MCF 10A (cell line): ENCODE results near the gene MOB3B. TPM values are rescaled to one million over a fixed set of nuclear protein-coding genes. Genes with fewer than 3 reads are reported as not detected.

Experiments used
- Bru-seq: library from RNA; stranded (reverse); fragments of 400-500 nt; gene quantifications from one replicate; lab custom pipeline; 2021; lab: Mats Ljungman, UMichigan
- BruChase-seq, 2 experiments: library from RNA; stranded (reverse); fragments of 400-500 nt; gene quantifications; one replicate each; lab custom pipeline; 2021; lab: Mats Ljungman, UMichigan
- BruUV-seq: library from RNA; stranded (reverse); fragments of 400-500 nt; replicated peaks from 2 replicates; lab custom pipeline; 2021; lab: Mats Ljungman, UMichigan
- CTCF ChIA-PET: fragments of 300-600 bp; sonication (Branson Sonifier 250); formaldehyde crosslinking; extraction: SDS; loops from one replicate; lab custom pipeline; 2021; ENCODE audit warnings: antibody characterized with exemption, inconsistent platforms; lab: Yijun Ruan, JAX
- POLR2A ChIA-PET: fragments of 300-600, 350-650 bp; sonication (Branson Sonifier 250); formaldehyde crosslinking; extraction: SDS; loops from one replicate; lab custom pipeline; 2020; ENCODE audit warnings: antibody characterized with exemption, inconsistent platforms; lab: Yijun Ruan, JAX
- DNase-seq: peaks from one replicate; pipeline ENCODE4 v3.0.0-alpha.2; 2018; ENCODE audit not compliant: unreplicated experiment
- H3K27ac Mint-ChIP-seq: one replicate; pipeline ENCODE4 v1.8.0; 2022; ENCODE audit warnings: mild to moderate bottlenecking, low read depth, mixed read lengths; ENCODE audit not compliant: unreplicated experiment
- H3K27me3 Mint-ChIP-seq: one replicate; pipeline ENCODE4 v1.8.0; 2022; ENCODE audit warnings: mixed read lengths; ENCODE audit not compliant: insufficient read depth, unreplicated experiment
- H3K36me3 Mint-ChIP-seq: one replicate; pipeline ENCODE4 v1.8.0; 2022; ENCODE audit warnings: mild to moderate bottlenecking, moderate library complexity, mixed read lengths; ENCODE audit not compliant: insufficient read depth, unreplicated experiment
- H3K4me1 Mint-ChIP-seq: one replicate; pipeline ENCODE4 v1.8.0; 2022; ENCODE audit warnings: mixed read lengths; ENCODE audit not compliant: insufficient read depth, unreplicated experiment
- H3K4me3 Mint-ChIP-seq: one replicate; pipeline ENCODE4 v1.8.0; 2022; ENCODE audit warnings: mild to moderate bottlenecking, moderate library complexity, mixed read lengths; ENCODE audit not compliant: unreplicated experiment
- H3K9me3 Mint-ChIP-seq: one replicate; pipeline ENCODE4 v1.8.0; 2022; ENCODE audit warnings: mixed read lengths; ENCODE audit not compliant: unreplicated experiment
- intact Hi-C: fragments of 100-400 bp; cut with micrococcal nuclease; formaldehyde crosslinking; loops from 2 replicates; pipeline ENCODE4 v1.14.1; 2022
- long read RNA-seq: library from polyadenylated mRNA; stranded (forward); transcript quantifications from one replicate; pipeline ENCODE4 v2.0.0, GENCODE V29; 2022
- total RNA-seq: library from RNA; stranded (reverse); gene quantifications from 2 replicates; pipeline ENCODE4 v1.2.3, GENCODE V29; 2022
- TF ChIP-seq, protein P1 (sequence below): fragments of 200-600 bp; IDR thresholded peaks from one replicate; pipeline ENCODE4 v1.8.0; 2022; ENCODE audit warnings: antibody characterized with exemption, mild to moderate bottlenecking; ENCODE audit not compliant: unreplicated experiment

MOB3B gene
- total RNA-seq: 2.2 and 3.7 TPM in 2 replicates
- Bru-seq, nascent RNA: percentile 51 among the genes with signal in this experiment
- BruChase-seq, experiment 1, labeled RNA remaining after a 6-hour chase: percentile 52 among the genes with signal in this experiment
- BruChase-seq, experiment 2, labeled RNA remaining after a 2-hour chase: percentile 52 among the genes with signal in this experiment
- long read RNA-seq, full-length matches to known transcripts: 10 of 10 reads
- long read RNA-seq, partial matches to known transcripts: 0 of 10 reads
- long read RNA-seq, other reads (novel, unspliced or antisense): 0 of 10 reads

DNA sequence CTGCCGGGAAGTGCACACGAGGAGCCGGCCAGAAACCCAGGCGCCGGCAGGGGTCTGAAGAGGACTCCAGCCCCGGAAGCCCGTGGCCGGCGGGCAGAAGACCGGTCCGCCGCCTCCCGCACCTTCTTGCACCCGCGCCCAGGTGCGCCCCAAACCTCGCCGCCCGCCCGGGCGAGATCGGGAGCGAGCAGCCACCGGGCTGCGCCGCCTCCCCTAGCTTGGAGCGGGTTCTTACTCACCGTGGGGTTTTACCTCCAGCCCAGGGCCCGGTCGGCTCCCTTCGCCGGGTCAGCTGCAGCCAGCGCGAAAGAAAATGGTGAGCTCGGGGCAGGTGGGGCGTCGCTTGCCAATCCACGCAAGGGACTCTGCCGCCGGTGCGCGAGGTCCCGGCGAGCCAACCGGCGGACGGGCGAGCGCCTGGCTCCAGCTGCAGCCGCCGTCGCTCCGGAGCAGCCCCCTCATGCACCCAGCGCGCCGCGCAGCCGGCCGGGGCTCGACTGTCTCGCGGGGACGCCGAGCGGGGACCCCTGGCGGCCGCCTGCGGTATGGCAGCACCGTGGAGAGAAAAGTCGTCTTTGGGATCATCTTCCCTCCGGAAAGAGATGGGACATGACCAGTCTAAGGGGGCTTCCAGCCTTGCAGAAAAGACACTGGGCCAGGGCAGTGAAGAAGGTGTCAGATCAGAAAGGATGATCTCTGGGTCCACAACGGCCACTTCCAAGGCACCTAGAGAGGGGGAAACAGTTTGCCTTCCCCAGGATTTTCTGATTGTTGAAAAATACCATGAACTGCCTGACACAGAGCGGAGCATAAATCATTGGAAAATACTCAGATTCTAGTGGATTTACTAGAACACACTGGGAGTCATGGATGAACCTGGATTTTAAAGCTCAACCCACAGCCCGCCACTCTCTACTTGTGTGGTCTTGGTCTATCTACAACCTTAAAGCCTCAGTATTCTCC lies at the start of gene MOB3B:
Gene MOB3B (minus strand): TSS at position 499 of the 963 bp plus-strand sequence. CDS start 74,264 bp downstream, outside the sequence.
- peak within 1 kb of the TSS; percentile 94 for H3K4me3 Mint-ChIP-seq
- ChIA-PET POLR2A (interaction anchor here (0.7 to 3.8 kb wide), 20 partner anchors 10 to 544 kb away, joined by 3 to 34 read pairs (median 4); no protein-coding TSS in a partner anchor), CTCF (interaction anchor here (0.5 to 2.6 kb wide), 43 partner anchors 9 to 269 kb away, joined by 3 to 69 read pairs (median 4); no protein-coding TSS in a partner anchor)
- peaks cover 18% of the 10 kb centered on the region for H3K4me1 Mint-ChIP-seq
- peaks cover 5% of the 10 kb centered on the region for H3K36me3 Mint-ChIP-seq
- intact Hi-C loops: loop anchor here (1.0 to 10.0 kb wide), 5 partner anchors 19 to 495 kb away; no protein-coding TSS in a partner anchor
- no peaks in the 10 kb centered on the region for H3K9me3 Mint-ChIP-seq
- BruUV-seq: no TSS peak
- peak within 1 kb of the TSS; percentile 87 for H3K27ac Mint-ChIP-seq
- peak; percentile 71 for DNase-seq
- no peaks in the 10 kb centered on the region for H3K27me3 Mint-ChIP-seq
- TF ChIP-seq, protein P1, sequence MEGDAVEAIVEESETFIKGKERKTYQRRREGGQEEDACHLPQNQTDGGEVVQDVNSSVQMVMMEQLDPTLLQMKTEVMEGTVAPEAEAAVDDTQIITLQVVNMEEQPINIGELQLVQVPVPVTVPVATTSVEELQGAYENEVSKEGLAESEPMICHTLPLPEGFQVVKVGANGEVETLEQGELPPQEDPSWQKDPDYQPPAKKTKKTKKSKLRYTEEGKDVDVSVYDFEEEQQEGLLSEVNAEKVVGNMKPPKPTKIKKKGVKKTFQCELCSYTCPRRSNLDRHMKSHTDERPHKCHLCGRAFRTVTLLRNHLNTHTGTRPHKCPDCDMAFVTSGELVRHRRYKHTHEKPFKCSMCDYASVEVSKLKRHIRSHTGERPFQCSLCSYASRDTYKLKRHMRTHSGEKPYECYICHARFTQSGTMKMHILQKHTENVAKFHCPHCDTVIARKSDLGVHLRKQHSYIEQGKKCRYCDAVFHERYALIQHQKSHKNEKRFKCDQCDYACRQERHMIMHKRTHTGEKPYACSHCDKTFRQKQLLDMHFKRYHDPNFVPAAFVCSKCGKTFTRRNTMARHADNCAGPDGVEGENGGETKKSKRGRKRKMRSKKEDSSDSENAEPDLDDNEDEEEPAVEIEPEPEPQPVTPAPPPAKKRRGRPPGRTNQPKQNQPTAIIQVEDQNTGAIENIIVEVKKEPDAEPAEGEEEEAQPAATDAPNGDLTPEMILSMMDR: peak; percentile 89

DNA sequence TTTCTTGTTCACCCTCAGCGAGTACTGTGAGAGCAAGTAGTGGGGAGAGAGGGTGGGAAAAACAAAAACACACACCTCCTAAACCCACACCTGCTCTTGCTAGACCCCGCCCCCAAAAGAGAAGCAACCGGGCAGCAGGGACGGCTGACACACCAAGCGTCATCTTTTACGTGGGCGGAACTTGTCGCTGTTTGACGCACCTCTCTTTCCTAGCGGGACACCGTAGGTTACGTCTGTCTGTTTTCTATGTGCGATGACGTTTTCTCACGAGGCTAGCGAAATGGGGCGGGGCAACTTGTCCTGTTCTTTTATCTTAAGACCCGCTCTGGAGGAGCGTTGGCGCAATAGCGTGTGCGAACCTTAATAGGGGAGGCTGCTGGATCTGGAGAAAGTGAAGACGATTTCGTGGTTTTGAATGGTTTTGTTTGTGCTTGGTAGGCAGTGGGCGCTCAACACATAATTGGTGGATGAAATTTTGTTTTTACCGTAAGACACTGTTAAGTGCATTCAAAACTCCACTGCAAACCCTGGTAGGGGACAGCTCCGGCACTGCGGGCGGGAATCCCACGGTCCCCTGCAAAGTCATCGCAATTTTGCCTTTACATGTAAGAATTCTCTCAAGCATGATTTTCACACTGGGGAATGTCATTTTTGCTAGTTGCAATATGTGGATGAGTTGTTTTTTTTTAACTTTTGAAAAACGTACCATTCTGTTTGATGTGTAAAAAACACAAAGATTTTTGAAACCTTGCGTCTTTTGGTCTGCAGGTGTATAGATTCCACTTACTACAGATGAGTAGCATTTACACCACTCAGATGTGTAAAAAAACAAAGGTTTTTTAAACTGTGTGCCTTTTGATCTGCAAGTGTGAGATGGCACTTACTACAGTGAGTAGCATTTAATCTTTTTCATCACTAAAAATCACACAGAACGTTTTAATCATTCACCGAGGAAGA lies 44.3 kb upstream of the MOB3B start:
- intact Hi-C loops: loop anchor here (10.0 kb wide), 1 partner anchor 501 kb away; no protein-coding TSS in a partner anchor
- ChIA-PET CTCF (interaction anchor here (0.6 to 0.7 kb wide), 5 partner anchors 26 to 1981 kb away, joined by 3 read pairs; no protein-coding TSS in a partner anchor), POLR2A (interaction anchor here (0.7 to 2.3 kb wide), 14 partner anchors 8 to 240 kb away, joined by 3 to 9 read pairs (median 4); no protein-coding TSS in a partner anchor)
- Mint-ChIP-seq H3K4me3 (peak overlapping the region; percentile 83), H3K9me3 (peaks cover 8% of the 10 kb centered on the region), H3K27me3 (no peaks in the 10 kb centered on the region), H3K27ac (peak overlapping the region; percentile 100), H3K4me1 (peaks cover 11% of the 10 kb centered on the region), H3K36me3 (no peaks in the 10 kb centered on the region)
- TSS peak; percentile 95 for BruUV-seq
- TF ChIP-seq, protein P1: no peak
- peak; percentile 100 for DNase-seq

DNA sequence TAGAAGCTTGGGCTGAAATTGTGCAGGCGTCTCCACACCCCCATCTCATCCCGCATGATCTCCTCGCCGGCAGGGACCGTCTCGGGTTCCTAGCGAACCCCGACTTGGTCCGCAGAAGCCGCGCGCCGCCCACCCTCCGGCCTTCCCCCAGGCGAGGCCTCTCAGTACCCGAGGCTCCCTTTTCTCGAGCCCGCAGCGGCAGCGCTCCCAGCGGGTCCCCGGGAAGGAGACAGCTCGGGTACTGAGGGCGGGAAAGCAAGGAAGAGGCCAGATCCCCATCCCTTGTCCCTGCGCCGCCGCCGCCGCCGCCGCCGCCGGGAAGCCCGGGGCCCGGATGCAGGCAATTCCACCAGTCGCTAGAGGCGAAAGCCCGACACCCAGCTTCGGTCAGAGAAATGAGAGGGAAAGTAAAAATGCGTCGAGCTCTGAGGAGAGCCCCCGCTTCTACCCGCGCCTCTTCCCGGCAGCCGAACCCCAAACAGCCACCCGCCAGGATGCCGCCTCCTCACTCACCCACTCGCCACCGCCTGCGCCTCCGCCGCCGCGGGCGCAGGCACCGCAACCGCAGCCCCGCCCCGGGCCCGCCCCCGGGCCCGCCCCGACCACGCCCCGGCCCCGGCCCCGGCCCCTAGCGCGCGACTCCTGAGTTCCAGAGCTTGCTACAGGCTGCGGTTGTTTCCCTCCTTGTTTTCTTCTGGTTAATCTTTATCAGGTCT lies 43.5 kb upstream of the MOB3B start, which contains the start of gene C9orf72:
Gene C9orf72 (minus strand): TSS at position 564 of the 716 bp plus-strand sequence. CDS start 6,361 bp downstream, outside the sequence.
- Mint-ChIP-seq H3K36me3 (no peaks in the 10 kb centered on the region), H3K27ac (peak within 1 kb of the TSS; percentile 100), H3K9me3 (peaks cover 4% of the 10 kb centered on the region), H3K27me3 (no peaks in the 10 kb centered on the region), H3K4me1 (peaks cover 11% of the 10 kb centered on the region), H3K4me3 (peak within 1 kb of the TSS; percentile 83)
- TF ChIP-seq, protein P1: no peak
- no peak for DNase-seq
- no TSS peak for BruUV-seq
- POLR2A ChIA-PET: interaction anchor here (0.6 to 2.3 kb wide), 10 partner anchors 9 to 1530 kb away, joined by 3 to 9 read pairs (median 4); no protein-coding TSS in a partner anchor
- intact Hi-C loops: loop anchor here (10.0 kb wide), 1 partner anchor 502 kb away; no protein-coding TSS in a partner anchor
- CTCF ChIA-PET: interaction anchor here (0.6 to 0.7 kb wide), 4 partner anchors 25 to 1982 kb away, joined by 3 read pairs; no protein-coding TSS in a partner anchor
